ENCODE results near the gene CWC22. TPM values are rescaled to one million over a fixed set of nuclear protein-coding genes. Genes with fewer than 3 reads are reported as not detected.

Gene CWC22
- polyA plus RNA-seq, 1 of the 3 experiments (the other 2 are of a cell fraction): 2.7 TPM

DNA sequence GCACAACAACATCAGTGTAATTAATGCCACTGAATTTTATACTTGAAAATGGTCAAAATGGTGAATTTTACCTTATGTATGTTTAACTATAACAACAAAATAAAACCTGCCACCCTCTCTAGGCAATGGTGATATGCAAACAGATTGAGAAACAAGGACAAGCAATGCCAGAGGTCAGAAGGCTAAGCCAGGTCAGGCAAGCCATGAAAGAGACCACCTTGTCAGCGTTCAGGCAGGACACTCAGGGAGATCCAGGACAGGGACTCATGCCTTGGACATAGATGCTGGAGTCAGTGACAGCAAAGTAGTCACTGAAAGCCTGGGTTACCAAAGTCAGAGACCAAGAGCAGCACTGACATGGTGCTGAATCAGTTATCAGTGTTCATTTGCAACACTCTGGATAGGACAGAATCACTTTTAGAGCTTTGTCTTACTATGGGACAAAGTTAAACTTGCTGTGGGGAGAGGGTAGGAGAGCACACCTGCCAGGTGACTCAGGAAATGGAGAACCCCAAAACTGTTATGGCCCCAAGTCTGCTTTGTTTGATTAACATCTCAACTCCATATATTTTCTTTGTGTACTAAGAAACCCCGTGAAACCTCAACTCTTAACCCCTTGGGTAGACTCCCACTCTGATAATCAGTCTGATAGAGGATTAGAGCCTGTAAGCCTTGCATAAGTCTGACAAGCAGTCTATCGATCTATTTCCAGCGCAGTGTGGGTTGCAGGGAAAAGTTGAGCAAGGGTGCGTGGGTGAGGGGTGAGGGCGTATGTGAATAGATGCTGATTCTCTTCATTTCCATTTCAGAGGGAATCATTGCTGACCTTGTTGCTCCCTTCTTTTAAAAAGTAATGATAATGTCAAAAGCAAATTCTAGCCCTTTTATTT lies 97.0 kb downstream of the CWC22 start:
- no peak for DNase-seq
- Histone ChIP-seq H3F3A (replicated peaks; ENCODE audit: insufficient read depth) (no peaks in the 10 kb centered on the region), H3K4me1 (ENCODE audit: control insufficient read depth in 1 of 2, insufficient read depth in 2 of 2, low read depth in 1 of 2, low read length in 1 of 2) (no peaks in the 10 kb centered on the region), H3K36me3 (replicated peaks in 1 of 2; ENCODE audit: control insufficient read depth in 1 of 2, insufficient read depth in 2 of 2, low read length in 1 of 2) (no peaks in the 10 kb centered on the region), H3K4me2 (no peak overlapping the region), H2AFZ (ENCODE audit: low read depth) (no peak overlapping the region), H3K27ac (ENCODE audit: low read depth in 2 of 2, low read length in 1 of 2) (no peak overlapping the region), H3K9me2 (no peaks in the 10 kb centered on the region), H4K20me1 (ENCODE audit: insufficient read depth) (no peaks in the 10 kb centered on the region), H3K27me3 (ENCODE audit: insufficient read depth) (no peaks in the 10 kb centered on the region), H3K9me3 (no peaks in the 10 kb centered on the region), H3K9ac (no peak overlapping the region), H3K4me3 (ENCODE audit: low read depth in 2 of 2, low read length in 1 of 2) (no peak overlapping the region), H3K79me2 (ENCODE audit: insufficient read depth) (no peaks in the 10 kb centered on the region)
- ChIA-PET POLR2A (no interaction called here), CTCF (no interaction called here)
- TF ChIP-seq TAF1 (IDR thresholded peaks at IDR 0.05; ENCODE audit: borderline replicate concordance, low read depth, low read length): no peak
- TF ChIP-seq ELF1 (IDR thresholded peaks at IDR 0.05): no peak
- TF ChIP-seq GATA2 (CRISPR knock-in tag; IDR thresholded peaks at IDR 0.05): no peak
- no peak for TF ChIP-seq NFIC (IDR thresholded peaks at IDR 0.05; ENCODE audit: borderline replicate concordance)
- TF ChIP-seq NRF1 (IDR thresholded peaks at IDR 0.05; ENCODE audit: low read depth, low read length): no peak
- WGBS (ENCODE audit: low lambda C conversion rate): 63% methylated on average over 6 of the region's 6 CpGs

DNA sequence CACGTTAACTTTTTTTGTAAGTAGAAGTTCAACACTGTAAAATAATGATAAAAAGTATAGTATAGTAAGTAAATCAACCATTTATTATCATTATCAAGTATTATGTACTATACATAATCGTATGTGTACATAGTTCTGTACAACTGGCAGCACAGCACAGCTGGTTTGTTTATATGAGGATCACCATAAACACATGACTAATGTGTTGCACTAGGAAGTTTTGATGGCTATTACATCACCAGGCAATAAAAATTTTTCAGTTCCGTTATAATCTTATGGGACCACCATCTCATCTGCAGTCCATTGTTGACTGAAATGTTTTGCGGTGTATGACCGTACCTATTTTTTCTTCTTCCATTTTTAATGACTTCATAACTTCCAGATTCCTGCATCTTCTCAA lies 106.4 kb downstream of the CWC22 start:
- Histone ChIP-seq H3K36me3 (replicated peaks in 1 of 2; ENCODE audit: control insufficient read depth in 1 of 2, insufficient read depth in 2 of 2, low read length in 1 of 2) (no peaks in the 10 kb centered on the region), H3K4me2 (no peak overlapping the region), H3K27me3 (ENCODE audit: insufficient read depth) (no peaks in the 10 kb centered on the region), H3K4me3 (ENCODE audit: low read depth in 2 of 2, low read length in 1 of 2) (no peak overlapping the region), H3K9ac (no peak overlapping the region), H3K79me2 (ENCODE audit: insufficient read depth) (no peaks in the 10 kb centered on the region), H3K27ac (ENCODE audit: low read depth in 2 of 2, low read length in 1 of 2) (no peak overlapping the region), H2AFZ (ENCODE audit: low read depth) (no peak overlapping the region), H3K9me2 (no peaks in the 10 kb centered on the region), H3F3A (replicated peaks; ENCODE audit: insufficient read depth) (no peaks in the 10 kb centered on the region), H3K4me1 (ENCODE audit: control insufficient read depth in 1 of 2, insufficient read depth in 2 of 2, low read depth in 1 of 2, low read length in 1 of 2) (no peaks in the 10 kb centered on the region), H4K20me1 (ENCODE audit: insufficient read depth) (no peaks in the 10 kb centered on the region), H3K9me3 (no peaks in the 10 kb centered on the region)
- no peak for DNase-seq
- CTCF ChIA-PET: interaction anchor here (0.6 to 3.1 kb wide), 3 partner anchors 46 to 1204 kb away, joined by 3 to 26 read pairs (median 3); no protein-coding TSS in a partner anchor
- WGBS (ENCODE audit: low lambda C conversion rate): 65% methylated on average over 5 of the region's 5 CpGs
- POLR2A ChIA-PET: no interaction called here
- TF ChIP-seq RXRA (IDR thresholded peaks at IDR 0.05; ENCODE audit: borderline replicate concordance, low read depth) (no peak), ELF1 (IDR thresholded peaks at IDR 0.05) (no peak), GABPA (IDR thresholded peaks at IDR 0.05; ENCODE audit: low read depth) (no peak), NFIC (IDR thresholded peaks at IDR 0.05; ENCODE audit: borderline replicate concordance) (no peak), MEF2A (IDR thresholded peaks at IDR 0.05; ENCODE audit: borderline replicate concordance, low read depth) (no peak), USF2 (IDR thresholded peaks at IDR 0.05; ENCODE audit: borderline replicate concordance, low read depth, low read length) (no peak), EP300 (IDR thresholded peaks at IDR 0.05; ENCODE audit: borderline replicate concordance in 1 of 2, low read depth in 1 of 2, low read length in 1 of 2) (no peak), FOXM1 (IDR thresholded peaks at IDR 0.05; ENCODE audit: low read depth) (no peak), JUND (IDR thresholded peaks at IDR 0.05) (no peak), FOSL2 (IDR thresholded peaks at IDR 0.05; ENCODE audit: borderline replicate concordance, low read depth) (no peak), NRF1 (IDR thresholded peaks at IDR 0.05; ENCODE audit: low read depth, low read length) (no peak), EZH2phosphoT487 (IDR thresholded peaks at IDR 0.05; ENCODE audit: borderline replicate concordance, low read depth) (no peak), FOXJ3 (CRISPR knock-in tag; IDR thresholded peaks at IDR 0.05) (no peak)
- TF ChIP-seq, protein P1, sequence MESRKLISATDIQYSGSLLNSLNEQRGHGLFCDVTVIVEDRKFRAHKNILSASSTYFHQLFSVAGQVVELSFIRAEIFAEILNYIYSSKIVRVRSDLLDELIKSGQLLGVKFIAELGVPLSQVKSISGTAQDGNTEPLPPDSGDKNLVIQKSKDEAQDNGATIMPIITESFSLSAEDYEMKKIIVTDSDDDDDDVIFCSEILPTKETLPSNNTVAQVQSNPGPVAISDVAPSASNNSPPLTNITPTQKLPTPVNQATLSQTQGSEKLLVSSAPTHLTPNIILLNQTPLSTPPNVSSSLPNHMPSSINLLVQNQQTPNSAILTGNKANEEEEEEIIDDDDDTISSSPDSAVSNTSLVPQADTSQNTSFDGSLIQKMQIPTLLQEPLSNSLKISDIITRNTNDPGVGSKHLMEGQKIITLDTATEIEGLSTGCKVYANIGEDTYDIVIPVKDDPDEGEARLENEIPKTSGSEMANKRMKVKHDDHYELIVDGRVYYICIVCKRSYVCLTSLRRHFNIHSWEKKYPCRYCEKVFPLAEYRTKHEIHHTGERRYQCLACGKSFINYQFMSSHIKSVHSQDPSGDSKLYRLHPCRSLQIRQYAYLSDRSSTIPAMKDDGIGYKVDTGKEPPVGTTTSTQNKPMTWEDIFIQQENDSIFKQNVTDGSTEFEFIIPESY (IDR thresholded peaks at IDR 0.05; ENCODE audit: borderline replicate concordance, low read depth): no peak
- TF ChIP-seq, protein P2, sequence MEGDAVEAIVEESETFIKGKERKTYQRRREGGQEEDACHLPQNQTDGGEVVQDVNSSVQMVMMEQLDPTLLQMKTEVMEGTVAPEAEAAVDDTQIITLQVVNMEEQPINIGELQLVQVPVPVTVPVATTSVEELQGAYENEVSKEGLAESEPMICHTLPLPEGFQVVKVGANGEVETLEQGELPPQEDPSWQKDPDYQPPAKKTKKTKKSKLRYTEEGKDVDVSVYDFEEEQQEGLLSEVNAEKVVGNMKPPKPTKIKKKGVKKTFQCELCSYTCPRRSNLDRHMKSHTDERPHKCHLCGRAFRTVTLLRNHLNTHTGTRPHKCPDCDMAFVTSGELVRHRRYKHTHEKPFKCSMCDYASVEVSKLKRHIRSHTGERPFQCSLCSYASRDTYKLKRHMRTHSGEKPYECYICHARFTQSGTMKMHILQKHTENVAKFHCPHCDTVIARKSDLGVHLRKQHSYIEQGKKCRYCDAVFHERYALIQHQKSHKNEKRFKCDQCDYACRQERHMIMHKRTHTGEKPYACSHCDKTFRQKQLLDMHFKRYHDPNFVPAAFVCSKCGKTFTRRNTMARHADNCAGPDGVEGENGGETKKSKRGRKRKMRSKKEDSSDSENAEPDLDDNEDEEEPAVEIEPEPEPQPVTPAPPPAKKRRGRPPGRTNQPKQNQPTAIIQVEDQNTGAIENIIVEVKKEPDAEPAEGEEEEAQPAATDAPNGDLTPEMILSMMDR (IDR thresholded peaks at IDR 0.05): no peak
- TF ChIP-seq, protein P3, sequence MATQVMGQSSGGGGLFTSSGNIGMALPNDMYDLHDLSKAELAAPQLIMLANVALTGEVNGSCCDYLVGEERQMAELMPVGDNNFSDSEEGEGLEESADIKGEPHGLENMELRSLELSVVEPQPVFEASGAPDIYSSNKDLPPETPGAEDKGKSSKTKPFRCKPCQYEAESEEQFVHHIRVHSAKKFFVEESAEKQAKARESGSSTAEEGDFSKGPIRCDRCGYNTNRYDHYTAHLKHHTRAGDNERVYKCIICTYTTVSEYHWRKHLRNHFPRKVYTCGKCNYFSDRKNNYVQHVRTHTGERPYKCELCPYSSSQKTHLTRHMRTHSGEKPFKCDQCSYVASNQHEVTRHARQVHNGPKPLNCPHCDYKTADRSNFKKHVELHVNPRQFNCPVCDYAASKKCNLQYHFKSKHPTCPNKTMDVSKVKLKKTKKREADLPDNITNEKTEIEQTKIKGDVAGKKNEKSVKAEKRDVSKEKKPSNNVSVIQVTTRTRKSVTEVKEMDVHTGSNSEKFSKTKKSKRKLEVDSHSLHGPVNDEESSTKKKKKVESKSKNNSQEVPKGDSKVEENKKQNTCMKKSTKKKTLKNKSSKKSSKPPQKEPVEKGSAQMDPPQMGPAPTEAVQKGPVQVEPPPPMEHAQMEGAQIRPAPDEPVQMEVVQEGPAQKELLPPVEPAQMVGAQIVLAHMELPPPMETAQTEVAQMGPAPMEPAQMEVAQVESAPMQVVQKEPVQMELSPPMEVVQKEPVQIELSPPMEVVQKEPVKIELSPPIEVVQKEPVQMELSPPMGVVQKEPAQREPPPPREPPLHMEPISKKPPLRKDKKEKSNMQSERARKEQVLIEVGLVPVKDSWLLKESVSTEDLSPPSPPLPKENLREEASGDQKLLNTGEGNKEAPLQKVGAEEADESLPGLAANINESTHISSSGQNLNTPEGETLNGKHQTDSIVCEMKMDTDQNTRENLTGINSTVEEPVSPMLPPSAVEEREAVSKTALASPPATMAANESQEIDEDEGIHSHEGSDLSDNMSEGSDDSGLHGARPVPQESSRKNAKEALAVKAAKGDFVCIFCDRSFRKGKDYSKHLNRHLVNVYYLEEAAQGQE (IDR thresholded peaks at IDR 0.05; ENCODE audit: low read depth, low read length): no peak
